RKO (cell line): ENCODE measurements around the gene MSANTD3.
"Not testable (repeated sequence)": the region's sequence is repeated elsewhere in the genome, so short reads cannot be mapped to it uniquely, and the experiment has no call there.

Experiments
- DNase-seq: peaks from one replicate; pipeline ENCODE4 v3.0.0-alpha.2; 2016; ENCODE audit warnings: low spot score

The MSANTD3 gene

GRCh38 chr9:100428871-100429654 is 2.1 kb downstream of the MSANTD3 start:
- DNase-seq = peak; percentile 100

- no peak for DNase-seq
Observed at GRCh38 chr9:100430286-100430940, 3.5 kb downstream of the MSANTD3 start.

- DNase-seq = no peak
Observed at GRCh38 chr9:100431886-100432285, 4.9 kb downstream of the MSANTD3 start.

- no peak for DNase-seq
Observed at GRCh38 chr9:100432736-100433135, 5.8 kb downstream of the MSANTD3 start.

GRCh38 chr9:100436571-100436970 is 9.6 kb downstream of the MSANTD3 start:
- no peak for DNase-seq

- peak; percentile 89 for DNase-seq
Observed at GRCh38 chr9:100437860-100438805, 11.2 kb downstream of the MSANTD3 start.

- DNase-seq = peak; percentile 58
Observed at GRCh38 chr9:100440071-100440470, 13.1 kb downstream of the MSANTD3 start.

GRCh38 chr9:100440487-100440886 is 13.5 kb downstream of the MSANTD3 start:
- DNase-seq = not testable (repeated sequence)

- no peak for DNase-seq
Observed at GRCh38 chr9:100441911-100442361, 15.0 kb downstream of the MSANTD3 start.

GRCh38 chr9:100443781-100444768 is 17.1 kb downstream of the MSANTD3 start:
- DNase-seq = no peak

GRCh38 chr9:100445161-100445902 is 18.4 kb downstream of the MSANTD3 start:
- DNase-seq = no peak

GRCh38 chr9:100445903-100446549 is 19.1 kb downstream of the MSANTD3 start:
- no peak for DNase-seq

GRCh38 chr9:100447041-100447440 is 20.1 kb downstream of the MSANTD3 start:
- no peak for DNase-seq

GRCh38 chr9:100448266-100448665 is 21.3 kb downstream of the MSANTD3 start:
- DNase-seq = no peak

- no peak for DNase-seq
Observed at GRCh38 chr9:100449420-100449819, 22.5 kb downstream of the MSANTD3 start.

- DNase-seq = no peak
Observed at GRCh38 chr9:100452894-100453293, 26.0 kb downstream of the MSANTD3 start.

GRCh38 chr9:100455470-100455869 is 28.5 kb downstream of the MSANTD3 start:
- DNase-seq = peak; percentile 35

GRCh38 chr9:100457517-100457916 is 30.6 kb downstream of the MSANTD3 start:
- DNase-seq = no peak

GRCh38 chr9:100459963-100460362 is 33.0 kb downstream of the MSANTD3 start:
- DNase-seq = no peak

GRCh38 chr9:100465274-100465673 is 38.3 kb downstream of the MSANTD3 start:
- no peak for DNase-seq
